Suprapubic skin (tissue), 4 donors: ENCODE data around the gene TFPI2. TPM values are rescaled to one million over a fixed set of nuclear protein-coding genes. Genes with fewer than 3 reads are reported as not detected.

Experiments
- DNase-seq, 2 donors: peaks; one replicate each; pipeline ENCODE4 v3.0.0-alpha.2; 2019; ENCODE audit warnings: low spot score in 2 of 2
- H3K27ac ChIP-seq: fragments of 200-600 bp; sonication (generic); one replicate; pipeline ENCODE4 v1.5.1; 2019
- H3K27me3 ChIP-seq: fragments of 200-600 bp; sonication (generic); one replicate; pipeline ENCODE4 v1.5.1; 2019
- H3K36me3 ChIP-seq: fragments of 200-600 bp; sonication (generic); one replicate; pipeline ENCODE4 v1.5.1; 2019
- H3K4me1 ChIP-seq: fragments of 200-600 bp; sonication (generic); one replicate; pipeline ENCODE4 v1.5.1; 2019
- H3K4me3 ChIP-seq: fragments of 200-600 bp; sonication (generic); one replicate; pipeline ENCODE4 v1.5.1; 2019; ENCODE audit warnings: mild to moderate bottlenecking
- H3K9me3 ChIP-seq: fragments of 200-600 bp; sonication (generic); one replicate; pipeline ENCODE4 v1.5.1; 2019
- CTCF ChIP-seq, 2 donors: fragments of 200-600 bp in 1 of 2; fragments of 450-650 bp in 1 of 2; sonication (generic) in 1 of 2; IDR thresholded peaks; one replicate each; pipeline ENCODE4 v1.5.1; 2016 to 2019; ENCODE audit warnings: antibody characterized with exemption in 2 of 2, mild to moderate bottlenecking in 1 of 2, moderate library complexity in 1 of 2
- EP300 ChIP-seq: sonication (generic); formaldehyde crosslinking; IDR thresholded peaks from one replicate; pipeline ENCODE4 v1.6.1; 2017; ENCODE audit warnings: antibody characterized with exemption
- POLR2A ChIP-seq, 2 donors: fragments of 450-650 bp; IDR thresholded peaks; one replicate each; pipeline ENCODE4 v1.6.1; 2017; ENCODE audit warnings: antibody characterized with exemption in 2 of 2, mild to moderate bottlenecking in 2 of 2, moderate library complexity in 2 of 2
- POLR2AphosphoS5 ChIP-seq, 3 donors: sonication (generic); formaldehyde crosslinking; IDR thresholded peaks; one replicate each; pipeline ENCODE4 v1.6.1; 2017; ENCODE audit warnings: antibody characterized with exemption in 3 of 3
- WGBS: methylation state at CpG from one replicate; pipeline ENCODE4 v1.1.5; 2018; 5-methylcytosine and 5-hydroxymethylcytosine counted together
- total RNA-seq, 4 donors: library from RNA; depleted of rRNA; stranded (reverse); fragments of >200 nt; gene quantifications; one replicate each; pipeline ENCODE4 v1.1.0, GENCODE V29; 2016

The TFPI2 gene
- total RNA-seq, 4 donors from 2014 or later = 0.79 to 1.4 (median 1.1) TPM; not detected in 1

- no peak overlapping the region for H3K27ac ChIP-seq
- 2% methylated on average over 28 of the region's 28 CpGs for WGBS
- peak in 1 of 2 donors; percentile 63 for DNase-seq
Measured at GRCh38 chr7:93890041-93890463, 501 bp downstream of the TFPI2 start.

GRCh38 chr7:93889261-93889660, 1.3 kb downstream of the TFPI2 start:
- no peak for DNase-seq
- peaks cover 13% of the 10 kb centered on the region for H3K4me1 ChIP-seq
- H3K27me3 ChIP-seq = peaks cover 27% of the 10 kb centered on the region
- no peak overlapping the region for H3K4me3 ChIP-seq
- TF ChIP-seq POLR2A (IDR thresholded peaks at IDR 0.05) (no peak), EP300 (no peak), CTCF (IDR thresholded peaks at IDR 0.05) (no peak), POLR2AphosphoS5 (IDR thresholded peaks at IDR 0.05) (no peak)
- 82% methylated on average over 3 of the region's 3 CpGs for WGBS
- no peaks in the 10 kb centered on the region for H3K36me3 ChIP-seq
- no peaks in the 10 kb centered on the region for H3K9me3 ChIP-seq
- H3K27ac ChIP-seq = no peak overlapping the region

More at GRCh38 chr7:93890041-93890463, 501 bp downstream of the TFPI2 start:
- no peaks in the 10 kb centered on the region for H3K9me3 ChIP-seq
- H3K36me3 ChIP-seq = no peaks in the 10 kb centered on the region
- H3K4me1 ChIP-seq = peaks cover 13% of the 10 kb centered on the region
- H3K4me3 ChIP-seq = peak overlapping the region; percentile 54
- peaks cover 27% of the 10 kb centered on the region for H3K27me3 ChIP-seq
- TF ChIP-seq EP300 (no peak), POLR2AphosphoS5 (IDR thresholded peaks at IDR 0.05) (no peak), CTCF (IDR thresholded peaks at IDR 0.05) (no peak), POLR2A (IDR thresholded peaks at IDR 0.05) (no peak)

GRCh38 chr7:93884541-93884940, 6.0 kb downstream of the TFPI2 start:
- no peak overlapping the region for H3K4me3 ChIP-seq
- H3K4me1 ChIP-seq = no peaks in the 10 kb centered on the region
- WGBS = 80% methylated on average over 1 of the region's 1 CpG
- no peaks in the 10 kb centered on the region for H3K27me3 ChIP-seq
- no peak for TF ChIP-seq POLR2A (IDR thresholded peaks at IDR 0.05)
- TF ChIP-seq EP300 = no peak
- no peak for TF ChIP-seq POLR2AphosphoS5 (IDR thresholded peaks at IDR 0.05)
- no peak for TF ChIP-seq CTCF (IDR thresholded peaks at IDR 0.05)
- no peak for DNase-seq
- H3K36me3 ChIP-seq = no peaks in the 10 kb centered on the region
- no peaks in the 10 kb centered on the region for H3K9me3 ChIP-seq
- no peak overlapping the region for H3K27ac ChIP-seq

GRCh38 chr7:93883917-93884345, 6.6 kb downstream of the TFPI2 start:
- Histone ChIP-seq H3K27me3 (no peaks in the 10 kb centered on the region), H3K4me1 (no peaks in the 10 kb centered on the region), H3K36me3 (no peaks in the 10 kb centered on the region), H3K27ac (no peak overlapping the region), H3K9me3 (no peaks in the 10 kb centered on the region), H3K4me3 (no peak overlapping the region)
- DNase-seq = no peak
- TF ChIP-seq POLR2A (IDR thresholded peaks at IDR 0.05) (no peak), CTCF (IDR thresholded peaks at IDR 0.05) (no peak), EP300 (no peak), POLR2AphosphoS5 (IDR thresholded peaks at IDR 0.05) (no peak)

GRCh38 chr7:93883078-93883916, 7.3 kb downstream of the TFPI2 start:
- Histone ChIP-seq H3K4me1 (no peaks in the 10 kb centered on the region), H3K27me3 (no peaks in the 10 kb centered on the region), H3K36me3 (no peaks in the 10 kb centered on the region), H3K27ac (no peak overlapping the region), H3K4me3 (no peak overlapping the region), H3K9me3 (no peaks in the 10 kb centered on the region)
- DNase-seq = no peak
- TF ChIP-seq POLR2A (IDR thresholded peaks at IDR 0.05) (no peak), CTCF (IDR thresholded peaks at IDR 0.05) (no peak), POLR2AphosphoS5 (IDR thresholded peaks at IDR 0.05) (no peak), EP300 (no peak)
- WGBS = 80% methylated on average over 3 of the region's 3 CpGs
